GM20431 (cell line): ENCODE data around the gene TFF1.

Source experiments
- in situ Hi-C: fragments of 300-500 bp; cut with MseI, MboI; formaldehyde crosslinking; loops from one replicate; pipeline ENCODE4 v1.15.0; 2020; ENCODE audit warnings: low sequenced_read_pairs; ENCODE audit not compliant: unreplicated experiment

TFF1 gene

GRCh38 chr21:42348762-42349161 is 17.6 kb downstream of the TFF1 start:
- in situ Hi-C loops, result no loop called here

- in situ Hi-C loops, result no loop called here
Measured at GRCh38 chr21:42347601-42348327, 18.6 kb downstream of the TFF1 start.

- in situ Hi-C loops, result no loop called here
Measured at GRCh38 chr21:42346866-42347600, 19.3 kb downstream of the TFF1 start.

- in situ Hi-C loops, result no loop called here
Measured at GRCh38 chr21:42346441-42346840, 19.9 kb downstream of the TFF1 start.

GRCh38 chr21:42344631-42345030 is 21.7 kb downstream of the TFF1 start:
- in situ Hi-C loops, result no loop called here

GRCh38 chr21:42343963-42344510 is 22.3 kb downstream of the TFF1 start:
- in situ Hi-C loops, result no loop called here

- in situ Hi-C loops, result no loop called here
Measured at GRCh38 chr21:42343556-42343955, 22.8 kb downstream of the TFF1 start.

GRCh38 chr21:42343101-42343500 is 23.2 kb downstream of the TFF1 start:
- in situ Hi-C loops, result no loop called here

- in situ Hi-C loops, result no loop called here
Measured at GRCh38 chr21:42341776-42342542, 24.4 kb downstream of the TFF1 start.

GRCh38 chr21:42340187-42341050 is 25.9 kb downstream of the TFF1 start:
- in situ Hi-C loops, result no loop called here

GRCh38 chr21:42338729-42339715 is 27.3 kb downstream of the TFF1 start:
- in situ Hi-C loops, result no loop called here

- in situ Hi-C loops, result no loop called here
Measured at GRCh38 chr21:42337830-42338728, 28.3 kb downstream of the TFF1 start.

- in situ Hi-C loops, result no loop called here
Measured at GRCh38 chr21:42337276-42337675, 29.1 kb downstream of the TFF1 start.

GRCh38 chr21:42336054-42336453 is 30.3 kb downstream of the TFF1 start:
- in situ Hi-C loops, result no loop called here

GRCh38 chr21:42332557-42333317 is 33.6 kb downstream of the TFF1 start:
- in situ Hi-C loops, result no loop called here

- in situ Hi-C loops, result no loop called here
Measured at GRCh38 chr21:42331660-42332059, 34.7 kb downstream of the TFF1 start.
